Astrocyte (in vitro differentiated cells and primary cell): Measurements from ENCODE around the gene PANX2. TPM values are rescaled to one million over a fixed set of nuclear protein-coding genes. Genes with fewer than 3 reads are reported as not detected.
A peak's percentile ranks its signal among the peaks of the same experiment; 100 is the strongest.

Experiments used
- DNase-seq: peaks from one replicate; pipeline ENCODE4 v3.0.0-alpha.2; 2010; ENCODE audit warnings: low read depth
- FAIRE-seq: peaks from 2 replicates; lab custom pipeline; 2011; peaks lifted over from hg19 to GRCh38; lab: Jason Lieb, UNC
- H2AFZ ChIP-seq: 2 replicates; pipeline ENCODE4 v1.6.0; 2012; ENCODE audit warnings: low read depth, low read length, inconsistent platforms
- H3K27ac ChIP-seq: 2 replicates; pipeline ENCODE4 v1.5.1; 2011; ENCODE audit warnings: low read depth, low read length, inconsistent platforms
- H3K27me3 ChIP-seq: 2 replicates; pipeline ENCODE4 v1.6.0; 2011; ENCODE audit warnings: low read length, inconsistent platforms; ENCODE audit not compliant: insufficient read depth
- H3K36me3 ChIP-seq: 2 replicates; pipeline ENCODE4 v1.5.1; 2011; ENCODE audit warnings: low read length, inconsistent platforms; ENCODE audit not compliant: insufficient read depth
- H3K4me1 ChIP-seq: 2 replicates; pipeline ENCODE4 v1.5.1; 2011; ENCODE audit warnings: low read length, inconsistent platforms; ENCODE audit not compliant: insufficient read depth
- H3K4me2 ChIP-seq: 2 replicates; pipeline ENCODE4 v1.6.0; 2012; ENCODE audit warnings: low read length, inconsistent platforms
- H3K4me3 ChIP-seq: 2 replicates; pipeline ENCODE4 v1.5.1; 2011; ENCODE audit warnings: low read depth, mild to moderate bottlenecking, low read length, inconsistent platforms; ENCODE audit not compliant: insufficient read depth
- H3K79me2 ChIP-seq: 2 replicates; pipeline ENCODE4 v1.6.0; 2012; ENCODE audit warnings: mild to moderate bottlenecking, low read length, inconsistent platforms; ENCODE audit not compliant: insufficient read depth
- H3K9ac ChIP-seq: 2 replicates; pipeline ENCODE4 v1.6.0; 2012; ENCODE audit warnings: mild to moderate bottlenecking, low read length, inconsistent platforms
- H3K9me3 ChIP-seq: 2 replicates; pipeline ENCODE4 v1.5.1; 2012; ENCODE audit warnings: low read depth, mild to moderate bottlenecking, low read length, inconsistent platforms; ENCODE audit not compliant: insufficient read depth
- H4K20me1 ChIP-seq: 2 replicates; pipeline ENCODE4 v1.6.0; 2012; ENCODE audit warnings: low read length, inconsistent platforms; ENCODE audit not compliant: insufficient read depth
- H3K27ac Mint-ChIP-seq: one replicate; pipeline ENCODE4 v1.8.0; 2021; ENCODE audit warnings: mild to moderate bottlenecking, mixed read lengths; ENCODE audit not compliant: unreplicated experiment
- H3K27me3 Mint-ChIP-seq: one replicate; pipeline ENCODE4 v1.8.0; 2021; ENCODE audit warnings: low read depth, mixed read lengths; ENCODE audit not compliant: unreplicated experiment
- H3K36me3 Mint-ChIP-seq: one replicate; pipeline ENCODE4 v1.8.0; 2021; ENCODE audit warnings: low read depth, mixed read lengths; ENCODE audit not compliant: unreplicated experiment
- H3K4me1 Mint-ChIP-seq: one replicate; pipeline ENCODE4 v1.8.0; 2021; ENCODE audit warnings: low read depth, mixed read lengths; ENCODE audit not compliant: unreplicated experiment
- H3K4me3 Mint-ChIP-seq: one replicate; pipeline ENCODE4 v1.8.0; 2021; ENCODE audit warnings: mild to moderate bottlenecking, moderate library complexity, mixed read lengths; ENCODE audit not compliant: unreplicated experiment
- H3K9me3 Mint-ChIP-seq: one replicate; pipeline ENCODE4 v1.8.0; 2021; ENCODE audit warnings: mild to moderate bottlenecking, mixed read lengths; ENCODE audit not compliant: unreplicated experiment
- CTCF ChIP-seq: IDR thresholded peaks from 2 replicates; pipeline ENCODE4 v1.5.1; 2011; ENCODE audit warnings: low read depth, mild to moderate bottlenecking, inconsistent platforms, low read length, moderate library complexity; ENCODE audit not compliant: insufficient read depth
- EZH2 ChIP-seq: IDR thresholded peaks from 2 replicates; pipeline ENCODE4 v1.6.1; 2012; ENCODE audit warnings: mild to moderate bottlenecking, low read length, inconsistent platforms; ENCODE audit not compliant: insufficient read depth
- total RNA-seq: library from RNA; stranded (reverse); gene quantifications from 2 replicates; pipeline ENCODE4 v1.2.1, GENCODE V29; 2021

The PANX2 gene
- total RNA-seq, 1 donor from 2014 or later: 2.3 TPM

GRCh38 chr22:50213263-50213662 lies 42.7 kb downstream of the PANX2 start:
- Mint-ChIP-seq H3K4me1 (no peaks in the 10 kb centered on the region), H3K27me3 (no peaks in the 10 kb centered on the region), H3K36me3 (peaks cover 16% of the 10 kb centered on the region), H3K9me3 (no peaks in the 10 kb centered on the region), H3K4me3 (no peak overlapping the region), H3K27ac (no peak overlapping the region)
- Histone ChIP-seq H3K27me3 (no peaks in the 10 kb centered on the region), H3K4me2 (no peak overlapping the region), H3K36me3 (peaks cover 15% of the 10 kb centered on the region), H3K27ac (no peak overlapping the region), H3K9ac (no peak overlapping the region), H3K9me3 (no peaks in the 10 kb centered on the region), H4K20me1 (peaks cover 72% of the 10 kb centered on the region), H3K4me3 (no peak overlapping the region), H2AFZ (no peak overlapping the region), H3K4me1 (no peaks in the 10 kb centered on the region), H3K79me2 (peaks cover 49% of the 10 kb centered on the region)
- TF ChIP-seq CTCF (no peak), EZH2 (no peak)
- DNase-seq (no peak), FAIRE-seq (no peak)

GRCh38 chr22:50215297-50216054 lies 44.9 kb downstream of the PANX2 start:
- no peak for FAIRE-seq
- Histone ChIP-seq H3K9ac (no peak overlapping the region), H3K4me2 (no peak overlapping the region), H3K27ac (no peak overlapping the region), H2AFZ (no peak overlapping the region), H4K20me1 (peaks cover 76% of the 10 kb centered on the region), H3K4me1 (no peaks in the 10 kb centered on the region), H3K79me2 (peaks cover 46% of the 10 kb centered on the region), H3K36me3 (peaks cover 15% of the 10 kb centered on the region), H3K27me3 (no peaks in the 10 kb centered on the region), H3K9me3 (no peaks in the 10 kb centered on the region), H3K4me3 (no peak overlapping the region)
- H3K36me3 Mint-ChIP-seq: peaks cover 13% of the 10 kb centered on the region
- no peaks in the 10 kb centered on the region for H3K4me1 Mint-ChIP-seq
- no peak for DNase-seq
- peak overlapping the region; percentile 60 for H3K27ac Mint-ChIP-seq
- no peak overlapping the region for H3K4me3 Mint-ChIP-seq
- TF ChIP-seq EZH2: no peak
- no peak for TF ChIP-seq CTCF
- no peaks in the 10 kb centered on the region for H3K9me3 Mint-ChIP-seq
- no peaks in the 10 kb centered on the region for H3K27me3 Mint-ChIP-seq

GRCh38 chr22:50216055-50216683 lies 45.6 kb downstream of the PANX2 start:
- no peak overlapping the region for H3K9ac ChIP-seq
- no peak overlapping the region for H3K4me2 ChIP-seq
- Mint-ChIP-seq H3K27ac (no peak overlapping the region), H3K4me1 (no peaks in the 10 kb centered on the region), H3K4me3 (no peak overlapping the region), H3K9me3 (no peaks in the 10 kb centered on the region), H3K36me3 (peaks cover 13% of the 10 kb centered on the region), H3K27me3 (no peaks in the 10 kb centered on the region)
- TF ChIP-seq CTCF: no peak
- no peak for TF ChIP-seq EZH2
- H3K27ac ChIP-seq: no peak overlapping the region
- no peaks in the 10 kb centered on the region for H3K4me1 ChIP-seq
- peaks cover 40% of the 10 kb centered on the region for H3K79me2 ChIP-seq
- no peak for FAIRE-seq
- no peak overlapping the region for H3K4me3 ChIP-seq
- no peaks in the 10 kb centered on the region for H3K9me3 ChIP-seq
- H3K36me3 ChIP-seq: peaks cover 12% of the 10 kb centered on the region
- no peaks in the 10 kb centered on the region for H3K27me3 ChIP-seq
- H4K20me1 ChIP-seq: peaks cover 75% of the 10 kb centered on the region
- no peak overlapping the region for H2AFZ ChIP-seq
- no peak for DNase-seq
